ENCODE results near the gene CR1.
A peak's percentile ranks its signal among the peaks of the same experiment; 100 is the strongest.
"Not testable (repeated sequence)": the region's sequence is repeated elsewhere in the genome, so short reads cannot be mapped to it uniquely, and the experiment has no call there.

CR1 gene

DNA sequence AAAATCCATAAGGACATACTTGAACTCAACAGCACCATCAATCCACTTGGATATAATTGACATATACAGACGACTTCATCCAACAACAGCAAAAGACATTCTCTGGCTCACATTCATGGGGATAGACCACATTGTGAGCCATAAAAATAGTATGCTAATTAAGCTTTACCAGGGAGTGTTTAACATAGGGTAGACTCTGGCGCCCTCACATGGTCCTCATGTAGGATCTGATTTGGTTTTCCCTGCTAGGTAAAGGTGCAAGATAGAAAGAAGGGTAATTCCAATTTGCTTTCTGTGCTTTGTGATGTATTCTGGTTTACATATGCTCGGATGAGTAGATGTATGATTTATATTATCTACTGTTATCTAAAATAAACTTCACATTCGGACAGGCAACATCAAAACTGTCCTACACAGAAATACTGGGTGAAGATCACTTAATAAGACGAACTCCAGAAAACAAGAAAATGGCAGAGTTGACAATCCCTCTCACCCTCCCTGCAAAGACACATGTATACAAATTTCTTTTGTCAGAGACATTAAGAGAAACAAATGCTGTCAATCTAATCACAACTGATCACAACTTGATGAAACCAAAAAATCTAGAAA, 176.7 kb downstream of the CR1 start:
- peak; percentile 28 for DNase-seq (ENCODE audit: low read depth, low spot score)

DNA sequence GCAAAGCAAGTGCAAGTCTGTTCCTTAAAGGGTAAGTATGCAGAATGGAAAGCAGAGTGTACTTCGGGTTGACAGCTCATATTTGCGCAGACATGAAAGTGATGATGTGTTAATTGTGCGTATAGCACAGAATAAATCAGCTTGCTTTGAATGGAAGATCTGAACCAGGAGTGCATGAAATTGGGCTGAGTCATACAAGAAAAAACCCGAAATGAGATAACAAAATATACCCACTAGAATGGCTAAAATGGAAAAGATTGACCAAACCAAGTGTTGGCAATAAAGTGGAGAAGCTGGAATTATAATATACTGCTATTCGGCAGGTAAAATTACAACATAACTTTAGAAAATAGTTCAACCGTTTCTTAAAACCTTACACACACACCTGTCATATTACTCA, 177.4 kb downstream of the CR1 start:
- no peak for DNase-seq (ENCODE audit: low read depth, low spot score)

DNA sequence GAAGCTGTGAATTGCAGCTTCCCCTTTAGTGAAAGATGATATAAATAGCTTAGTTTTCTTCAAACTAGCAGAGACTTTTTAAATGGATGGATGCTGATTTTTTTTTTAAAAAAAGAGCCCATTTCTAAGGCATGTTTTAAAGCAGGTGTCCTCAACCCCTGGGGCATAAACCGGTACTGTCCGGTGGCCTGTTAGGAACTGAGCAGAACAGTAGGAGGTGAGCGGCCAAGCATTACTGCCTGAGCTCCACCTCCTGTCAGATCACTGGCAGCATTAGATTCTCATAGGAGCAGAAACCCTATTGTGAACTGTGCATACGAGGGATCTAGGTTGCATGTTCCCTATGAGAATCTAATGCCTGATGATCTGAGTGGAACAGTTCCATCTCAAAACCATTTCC, 180.2 kb downstream of the CR1 start:
- DNase-seq (ENCODE audit: low read depth, low spot score), result no peak

DNA sequence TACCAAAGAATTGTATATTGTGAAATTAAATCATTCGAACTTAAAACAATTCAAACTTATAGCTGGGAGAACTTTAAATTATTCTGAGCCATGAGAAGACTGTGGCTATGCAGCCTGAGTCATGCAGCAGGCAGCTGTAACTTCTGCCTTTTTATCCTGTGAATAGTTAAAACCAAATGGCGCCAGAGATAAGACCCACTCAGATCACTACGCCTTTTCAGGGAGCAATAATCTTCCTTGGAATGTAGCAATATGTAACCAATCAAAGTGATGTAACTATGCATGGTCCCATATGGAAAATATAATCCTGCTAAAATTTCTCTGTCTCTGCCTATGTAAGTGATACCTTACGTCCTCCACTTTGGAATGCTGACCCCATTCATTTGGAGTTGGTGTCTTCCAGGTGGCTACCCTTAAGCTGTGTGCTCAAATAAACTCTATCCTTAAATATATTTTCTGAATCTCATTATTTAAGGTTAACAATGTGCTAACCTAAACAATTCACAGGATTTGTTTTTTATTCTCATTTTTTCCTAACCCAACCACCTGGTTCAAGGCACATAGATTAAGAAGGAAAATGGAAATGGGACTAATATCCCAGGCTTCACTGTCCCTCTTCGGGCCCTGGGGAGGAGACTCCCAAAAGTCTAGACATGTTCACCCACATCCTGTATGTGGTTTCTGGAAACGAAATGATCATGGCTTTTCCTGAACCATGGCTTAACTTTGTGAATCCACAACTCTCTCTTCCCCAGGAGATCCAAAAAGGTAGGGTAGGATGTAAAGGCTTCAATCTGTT, 184.8 kb downstream of the CR1 start:
- DNase-seq (ENCODE audit: low read depth, low spot score), result peak; percentile 13

DNA sequence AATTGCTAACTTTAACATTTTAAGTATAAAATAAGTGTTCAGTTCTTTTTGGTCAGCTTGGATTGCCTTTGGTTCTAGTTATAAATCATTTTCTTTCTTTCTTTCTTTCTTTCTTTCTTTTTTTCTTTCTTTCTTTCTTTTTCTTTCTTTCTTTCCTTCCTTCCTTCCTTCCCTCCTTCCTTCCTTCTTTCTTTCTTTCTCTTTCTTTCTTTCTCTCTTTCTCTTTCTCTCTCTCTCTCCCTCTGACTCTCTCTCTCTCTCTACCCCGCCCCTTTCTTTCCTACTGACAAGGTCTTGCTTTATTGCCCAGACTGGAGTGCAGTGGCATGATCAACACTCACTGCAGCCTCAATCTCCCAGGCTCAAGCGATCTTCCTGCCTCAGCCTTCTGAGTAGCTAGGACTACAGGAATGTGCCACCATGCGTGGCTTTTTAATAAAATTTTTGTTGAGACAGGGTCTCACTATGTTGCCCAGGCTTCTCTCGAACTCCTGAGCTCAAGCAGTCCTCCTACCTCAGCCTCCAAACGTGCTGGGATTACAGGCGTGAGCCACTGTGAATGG, 187.0 kb downstream of the CR1 start:
- not testable (repeated sequence) for DNase-seq (ENCODE audit: low read depth, low spot score)

DNA sequence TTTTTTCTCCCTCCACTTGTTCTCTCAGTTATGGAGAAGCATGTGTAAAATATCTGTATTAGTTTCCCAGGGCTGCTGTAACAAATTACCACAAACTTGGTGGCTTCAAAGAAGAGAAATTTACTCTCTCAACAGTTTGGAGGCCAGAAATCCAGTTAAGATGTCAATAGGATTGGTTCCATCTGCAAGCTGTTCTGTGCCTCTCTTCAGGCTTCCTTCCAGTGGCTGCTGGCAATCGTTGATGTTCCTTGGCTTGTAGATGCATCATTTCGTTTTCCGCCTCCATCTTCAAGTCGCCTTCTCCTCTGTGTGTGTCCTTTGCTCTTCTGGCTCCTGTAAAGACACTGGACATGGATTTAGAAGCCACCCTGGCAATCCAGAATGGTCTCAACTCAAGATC, 194.6 kb downstream of the CR1 start:
- not testable (repeated sequence) for DNase-seq (ENCODE audit: low read depth, low spot score)

DNA sequence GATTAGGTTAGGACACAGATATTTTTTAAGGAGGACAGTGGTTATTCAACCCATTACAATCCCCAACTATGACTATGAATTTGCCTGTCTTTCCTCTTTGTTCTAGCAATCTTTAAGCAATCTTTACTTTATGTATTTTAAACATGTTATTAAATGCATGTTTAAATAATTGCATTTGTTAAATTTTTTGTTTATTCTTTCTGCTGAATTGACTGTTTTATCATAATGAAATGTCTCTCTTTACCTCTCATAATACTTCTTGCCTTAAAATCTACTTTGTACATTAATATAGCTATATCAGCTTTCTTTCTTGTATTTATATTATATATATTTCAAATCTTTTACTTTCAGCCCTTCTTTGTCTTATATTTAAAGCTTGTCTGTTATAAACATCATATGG, 195.1 kb downstream of the CR1 start:
- no peak for DNase-seq (ENCODE audit: low read depth, low spot score)

All from astrocyte of the hippocampus (primary cell).